ENCODE data around the gene NDUFA8. TPM values are rescaled to one million over a fixed set of nuclear protein-coding genes. Genes with fewer than 3 reads are reported as not detected.

Gene NDUFA8
- total and polyA plus RNA-seq, 2 of the 4 experiments (the other 2 are of a cell fraction), result 45.2 to 98.1 TPM

- BruUV-seq (replicated peaks), result no TSS peak
- Histone ChIP-seq H3K23ac (ENCODE audit: low read depth, low read length) (no peak overlapping the region), H3K4me3 (ENCODE audit: insufficient read depth, low read depth, low read length) (no peak overlapping the region), H2BK15ac (ENCODE audit: low read depth, low read length) (no peak overlapping the region), H2BK5ac (ENCODE audit: low read depth, low read length, poor library complexity, severe bottlenecking) (no peak overlapping the region), H3K4ac (ENCODE audit: low read depth, low read length) (no peak overlapping the region), H2BK120ac (ENCODE audit: low read depth, low read length) (no peak overlapping the region), H3K27me3 (ENCODE audit: control insufficient read depth, insufficient read depth, low read length) (peaks cover 41% of the 10 kb centered on the region), H2AK9ac (replicated peaks; ENCODE audit: low read depth, low read length, poor library complexity) (no peak overlapping the region), H3K36me3 (ENCODE audit: control insufficient read depth, insufficient read depth, low read length) (no peaks in the 10 kb centered on the region), H3K9ac (ENCODE audit: low read depth, low read length) (no peak overlapping the region), H3K4me1 (ENCODE audit: control insufficient read depth, insufficient read depth, low read length) (0 out of 2 replicates have a peak, but pooled peaks cover 4% of the 10 kb centered on the region), H3K9me1 (ENCODE audit: insufficient read depth, low read length) (no peaks in the 10 kb centered on the region), H3K9me3 (ENCODE audit: control insufficient read depth, insufficient read depth, low read length) (no peaks in the 10 kb centered on the region), H3K27ac (ENCODE audit: insufficient read depth, low read length) (no peak overlapping the region), H3K18ac (ENCODE audit: low read depth, low read length) (no peak overlapping the region), H3K56ac (ENCODE audit: extremely low read depth, insufficient read depth, low read length) (no peak overlapping the region), H2AFZ (replicated peaks; ENCODE audit: low read length, poor library complexity) (no peak overlapping the region), H2AK5ac (ENCODE audit: low read depth, low read length) (no peak overlapping the region), H4K20me1 (ENCODE audit: insufficient read depth, low read length) (no peaks in the 10 kb centered on the region), H4K5ac (ENCODE audit: low read depth, low read length) (no peak overlapping the region), H4K91ac (ENCODE audit: insufficient read depth, low read depth, low read length) (no peak overlapping the region), H4K8ac (ENCODE audit: low read depth in 2 of 2, low read length in 2 of 2) (no peak overlapping the region), H3K4me2 (ENCODE audit: low read depth, low read length) (no peak overlapping the region), H2BK20ac (ENCODE audit: low read depth, low read length) (no peak overlapping the region), H3K14ac (replicated peaks; ENCODE audit: low read depth, low read length) (no peak overlapping the region), H3K79me1 (ENCODE audit: low read depth in 1 of 2, low read length in 2 of 2) (no peaks in the 10 kb centered on the region)
- ChIA-PET POLR2A (ENCODE audit: unreplicated experiment) (no interaction called here), CTCF (no interaction called here)
- TF ChIP-seq MAFK (IDR thresholded peaks at IDR 0.05; ENCODE audit: low read depth, low read length) (no peak), SMC3 (IDR thresholded peaks at IDR 0.05; ENCODE audit: low read depth, low read length) (no peak), RFX5 (IDR thresholded peaks at IDR 0.05; ENCODE audit: low read depth, low read length) (no peak), MAZ (IDR thresholded peaks at IDR 0.05; ENCODE audit: borderline replicate concordance, low read depth, low read length) (no peak), FOS (IDR thresholded peaks at IDR 0.05; ENCODE audit: low read depth, low read length) (no peak)
- in situ Hi-C loops (cut with MboI; ENCODE audit: low sequenced_read_pairs) (no loop called here), dilution Hi-C loops (cut with HindIII; ENCODE audit: low sequenced_read_pairs, unreplicated experiment) (no loop called here), intact Hi-C loops (cut with micrococcal nuclease) (no loop called here)
- DNase-seq (no peak), ATAC-seq (ENCODE audit: low read depth) (no peak)
- 70% methylated on average over 2 of the region's 2 CpGs; no CpG with 5 or more reads in 1 of the 2 experiments for WGBS, 2 experiments (ENCODE audit: extremely low coverage in 2 of 2, insufficient read length in 1 of 2)
Observed at GRCh38 chr9:122176916-122177315, 17.3 kb upstream of the NDUFA8 start.

Measured in IMR-90 (cell line).